GM20000 (cell line): ENCODE results near the gene CAMK1.

Source experiments
- DNase-seq: peaks from one replicate; pipeline ENCODE4 v3.0.0; 2012; ENCODE audit warnings: low spot score
- CTCF ChIP-seq: IDR thresholded peaks from 2 replicates; pipeline ENCODE4 v1.5.1; 2012; ENCODE audit warnings: mild to moderate bottlenecking, control low read depth; ENCODE audit errors: extremely low read depth, missing control alignments

The CAMK1 gene

GRCh38 chr3:9791790-9792404 lies 22.1 kb upstream of the CAMK1 start:
- TF ChIP-seq CTCF = no peak
- DNase-seq = no peak

DNA sequence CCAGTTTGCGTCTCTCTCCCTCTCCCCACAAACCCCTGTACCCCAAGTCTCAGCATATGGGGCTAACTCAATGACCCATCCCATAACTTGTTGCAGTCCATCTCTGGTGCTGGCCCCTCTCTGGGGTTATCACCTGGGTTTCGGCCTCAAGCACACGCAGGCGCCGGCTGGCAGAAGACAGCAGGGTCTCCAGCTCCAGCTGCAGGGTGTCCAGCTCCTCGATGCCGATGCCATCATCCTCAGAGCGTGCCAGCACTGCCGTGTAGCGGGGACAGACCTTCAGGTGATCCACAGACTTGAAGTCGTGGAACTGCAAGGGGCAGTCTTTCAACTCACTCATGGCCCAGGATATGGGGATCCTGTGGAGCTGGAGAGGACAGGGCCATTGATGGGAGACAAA lies 21.4 kb upstream of the CAMK1 start:
- TF ChIP-seq CTCF = no peak
- DNase-seq = no peak

DNA sequence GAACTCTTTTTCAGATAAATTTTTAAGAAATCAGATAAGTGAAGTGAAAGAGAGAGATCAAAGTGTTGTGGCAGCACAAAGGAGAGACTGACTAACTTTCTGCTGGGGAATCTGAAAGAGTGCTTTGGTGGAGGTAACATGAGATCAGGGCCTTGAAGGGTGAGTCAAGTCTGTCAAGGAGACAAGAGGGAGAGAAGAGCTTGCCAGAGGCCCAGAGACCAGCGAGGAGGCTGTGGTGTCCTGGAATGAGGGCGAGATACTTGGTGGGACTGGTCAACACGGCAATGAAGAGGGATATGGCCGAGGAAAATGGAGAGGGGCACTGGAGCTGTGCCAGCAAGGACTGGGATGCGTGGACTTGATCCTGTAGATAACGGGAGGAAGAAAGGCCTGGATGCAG lies 18.0 kb upstream of the CAMK1 start:
- DNase-seq = no peak
- TF ChIP-seq CTCF = no peak

DNA sequence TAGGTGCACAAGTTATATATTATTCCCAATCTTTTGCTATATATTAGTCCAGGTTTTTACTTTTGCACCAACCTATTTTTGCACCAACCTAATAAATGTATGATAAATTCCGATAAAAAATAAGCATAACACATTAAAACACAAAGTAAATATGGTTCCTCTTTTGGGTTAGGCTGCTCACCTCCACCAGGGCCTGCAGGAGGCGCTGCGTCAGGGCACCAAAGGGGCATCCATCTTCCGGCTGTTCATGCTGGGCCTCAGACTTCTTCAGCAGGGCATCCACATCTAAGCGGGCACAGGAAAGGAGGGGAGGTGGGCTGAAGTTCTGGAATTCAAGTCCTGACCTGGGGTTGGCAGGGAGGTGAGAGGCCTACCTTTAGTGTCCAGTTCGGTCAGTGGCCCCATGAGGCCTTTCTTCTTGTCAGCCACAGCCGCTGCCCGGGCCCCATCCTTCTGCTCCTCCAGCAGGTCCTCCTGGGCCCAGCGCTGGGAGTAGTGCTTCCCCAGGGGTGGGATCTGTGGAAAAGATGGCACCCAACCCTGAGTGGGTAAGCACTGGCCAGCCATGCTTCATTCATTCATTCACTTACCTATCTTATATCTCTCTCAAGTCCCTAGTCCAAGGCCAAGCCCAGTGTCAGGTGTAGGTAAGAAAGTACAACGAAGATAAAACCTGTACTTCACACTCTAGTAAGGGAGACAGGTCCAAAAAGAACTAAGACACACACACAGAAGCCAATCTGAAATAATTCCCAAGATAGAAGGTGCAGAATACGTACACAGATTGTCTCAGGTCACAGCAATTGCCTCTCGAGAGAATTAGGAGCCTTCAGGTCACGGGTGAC lies 17.3 kb upstream of the CAMK1 start:
- DNase-seq = no peak
- peak; percentile 16 for TF ChIP-seq CTCF

- TF ChIP-seq CTCF = no peak
- no peak for DNase-seq
Observed at GRCh38 chr3:9786209-9786739, 16.5 kb upstream of the CAMK1 start.

DNA sequence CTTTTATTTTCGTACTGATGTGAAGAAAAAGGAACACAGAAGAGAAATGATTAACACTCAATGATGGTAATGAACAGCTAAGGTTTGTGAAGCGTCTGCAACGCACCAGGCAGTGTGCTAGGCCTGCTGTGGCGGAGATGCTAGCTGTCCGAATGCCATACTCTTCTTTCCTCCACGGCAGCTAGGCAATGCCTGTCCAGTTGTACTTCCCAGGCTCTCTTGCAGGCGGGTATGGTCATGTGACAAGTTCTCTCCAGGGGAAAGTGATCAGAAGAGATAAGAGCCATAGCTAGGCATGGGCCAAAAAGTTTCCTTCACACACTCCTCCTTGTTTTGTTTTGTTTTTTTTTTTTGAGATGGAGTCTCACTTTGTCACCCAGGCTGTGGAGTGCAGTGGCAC lies 15.9 kb upstream of the CAMK1 start:
- TF ChIP-seq CTCF = no peak

GRCh38 chr3:9784965-9785364 lies 15.2 kb upstream of the CAMK1 start:
- no peak for DNase-seq
- no peak for TF ChIP-seq CTCF

More for the DNA sequence above, 15.9 kb upstream of the CAMK1 start:
- no peak for DNase-seq
